Measurements from ENCODE around the gene DCAF7. TPM values are rescaled to one million over a fixed set of nuclear protein-coding genes. Genes with fewer than 3 reads are reported as not detected.

DCAF7 gene
- total and polyA plus RNA-seq, 2 of the 4 experiments (the other 2 are of a cell fraction) = 40.9 to 52.8 TPM

GRCh38 chr17:63610854-63611253 lies 60.6 kb downstream of the DCAF7 start:
- no peaks in the 10 kb centered on the region for H4K20me1 ChIP-seq (ENCODE audit: insufficient read depth, low read length)
- H3K9me3 ChIP-seq (ENCODE audit: control insufficient read depth, insufficient read depth, low read length) = no peaks in the 10 kb centered on the region
- no peak overlapping the region for H3K4ac ChIP-seq (ENCODE audit: low read depth, low read length)
- H3K4me1 ChIP-seq (ENCODE audit: control insufficient read depth, insufficient read depth, low read length) = no peaks in the 10 kb centered on the region
- H3K23ac ChIP-seq (ENCODE audit: low read depth, low read length) = no peak overlapping the region
- no peak overlapping the region for H3K9ac ChIP-seq (ENCODE audit: low read depth, low read length)
- H2BK120ac ChIP-seq (ENCODE audit: low read depth, low read length) = no peak overlapping the region
- H3K27me3 ChIP-seq (ENCODE audit: control insufficient read depth, insufficient read depth, low read length) = no peaks in the 10 kb centered on the region
- no peak overlapping the region for H4K8ac ChIP-seq (ENCODE audit: low read depth in 2 of 2, low read length in 2 of 2)
- H3K9me1 ChIP-seq (ENCODE audit: insufficient read depth, low read length) = no peaks in the 10 kb centered on the region
- H3K14ac ChIP-seq (replicated peaks; ENCODE audit: low read depth, low read length) = no peak overlapping the region
- no peak overlapping the region for H3K4me2 ChIP-seq (ENCODE audit: low read depth, low read length)
- no peak overlapping the region for H3K18ac ChIP-seq (ENCODE audit: low read depth, low read length)
- H4K5ac ChIP-seq (ENCODE audit: low read depth, low read length) = no peak overlapping the region
- TF ChIP-seq MXI1 (IDR thresholded peaks at IDR 0.05; ENCODE audit: borderline replicate concordance, low read depth, low read length) (no peak), FOS (IDR thresholded peaks at IDR 0.05; ENCODE audit: low read depth, low read length) (no peak), NFE2L2 (IDR thresholded peaks at IDR 0.05; ENCODE audit: low read depth, low read length) (no peak), RCOR1 (IDR thresholded peaks at IDR 0.05; ENCODE audit: insufficient replicate concordance, low read length) (no peak), CEBPB (IDR thresholded peaks at IDR 0.05; ENCODE audit: low read depth, low read length) (no peak), BHLHE40 (IDR thresholded peaks at IDR 0.05; ENCODE audit: low read depth, low read length) (no peak), RAD21 (IDR thresholded peaks at IDR 0.05; ENCODE audit: low read length) (no peak), SMC3 (IDR thresholded peaks at IDR 0.05; ENCODE audit: low read depth, low read length) (no peak), CTCF (conservative IDR thresholded peaks at IDR 0.05; ENCODE audit: low read depth, low read length) (no peak), POLR2A (IDR thresholded peaks at IDR 0.05; ENCODE audit: low read depth, low read length) (no peak), MAZ (IDR thresholded peaks at IDR 0.05; ENCODE audit: borderline replicate concordance, low read depth, low read length) (no peak), MAFK (IDR thresholded peaks at IDR 0.05; ENCODE audit: low read depth, low read length) (no peak), CHD1 (IDR thresholded peaks at IDR 0.05; ENCODE audit: low read depth, low read length) (no peak), RFX5 (IDR thresholded peaks at IDR 0.05; ENCODE audit: low read depth, low read length) (no peak)
- TF ChIP-seq, protein P1, sequence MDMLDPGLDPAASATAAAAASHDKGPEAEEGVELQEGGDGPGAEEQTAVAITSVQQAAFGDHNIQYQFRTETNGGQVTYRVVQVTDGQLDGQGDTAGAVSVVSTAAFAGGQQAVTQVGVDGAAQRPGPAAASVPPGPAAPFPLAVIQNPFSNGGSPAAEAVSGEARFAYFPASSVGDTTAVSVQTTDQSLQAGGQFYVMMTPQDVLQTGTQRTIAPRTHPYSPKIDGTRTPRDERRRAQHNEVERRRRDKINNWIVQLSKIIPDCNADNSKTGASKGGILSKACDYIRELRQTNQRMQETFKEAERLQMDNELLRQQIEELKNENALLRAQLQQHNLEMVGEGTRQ (IDR thresholded peaks at IDR 0.05; ENCODE audit: low read depth, low read length) = no peak
- TF ChIP-seq, protein P2, sequence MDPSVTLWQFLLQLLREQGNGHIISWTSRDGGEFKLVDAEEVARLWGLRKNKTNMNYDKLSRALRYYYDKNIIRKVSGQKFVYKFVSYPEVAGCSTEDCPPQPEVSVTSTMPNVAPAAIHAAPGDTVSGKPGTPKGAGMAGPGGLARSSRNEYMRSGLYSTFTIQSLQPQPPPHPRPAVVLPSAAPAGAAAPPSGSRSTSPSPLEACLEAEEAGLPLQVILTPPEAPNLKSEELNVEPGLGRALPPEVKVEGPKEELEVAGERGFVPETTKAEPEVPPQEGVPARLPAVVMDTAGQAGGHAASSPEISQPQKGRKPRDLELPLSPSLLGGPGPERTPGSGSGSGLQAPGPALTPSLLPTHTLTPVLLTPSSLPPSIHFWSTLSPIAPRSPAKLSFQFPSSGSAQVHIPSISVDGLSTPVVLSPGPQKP (IDR thresholded peaks at IDR 0.05; ENCODE audit: borderline replicate concordance, low read depth, low read length) = no peak
- in situ Hi-C loops (cut with MboI; ENCODE audit: low sequenced_read_pairs) = loop anchor here (5.0 kb wide), 1 partner anchor 189 kb away; no protein-coding TSS in a partner anchor
- ChIA-PET CTCF (interaction anchor here (0.8 to 2.9 kb wide), 3 partner anchors 177 to 185 kb away, joined by 3 to 22 read pairs (median 3); no protein-coding TSS in a partner anchor), POLR2A (ENCODE audit: unreplicated experiment) (no interaction called here)
- H2AK5ac ChIP-seq (ENCODE audit: low read depth, low read length) = no peak overlapping the region
- H2BK15ac ChIP-seq (ENCODE audit: low read depth, low read length) = no peak overlapping the region
- no peak overlapping the region for H3K4me3 ChIP-seq (ENCODE audit: insufficient read depth, low read depth, low read length)
- BruUV-seq (replicated peaks) = no TSS peak
- H3K36me3 ChIP-seq (ENCODE audit: control insufficient read depth, insufficient read depth, low read length) = peaks cover 27% of the 10 kb centered on the region
- DNase-seq (no peak), ATAC-seq (ENCODE audit: low read depth) (no peak)
- no peaks in the 10 kb centered on the region for H3K79me1 ChIP-seq (ENCODE audit: low read depth in 1 of 2, low read length in 2 of 2)
- H2AFZ ChIP-seq (replicated peaks; ENCODE audit: low read length, poor library complexity) = no peak overlapping the region
- intact Hi-C loops (cut with micrococcal nuclease) = no loop called here
- H3K27ac ChIP-seq (ENCODE audit: insufficient read depth, low read length) = no peak overlapping the region
- no peak overlapping the region for H2BK20ac ChIP-seq (ENCODE audit: low read depth, low read length)
- H2BK5ac ChIP-seq (ENCODE audit: low read depth, low read length, poor library complexity, severe bottlenecking) = no peak overlapping the region
- dilution Hi-C loops (cut with HindIII; ENCODE audit: low sequenced_read_pairs, unreplicated experiment) = no loop called here
- no peak overlapping the region for H4K91ac ChIP-seq (ENCODE audit: insufficient read depth, low read depth, low read length)
- WGBS, 2 experiments (ENCODE audit: extremely low coverage in 2 of 2, insufficient read length in 1 of 2) = 100% methylated on average over 8 of the region's 10 CpGs; no CpG with 5 or more reads in 1 of the 2 experiments
- no peak overlapping the region for H2AK9ac ChIP-seq (replicated peaks; ENCODE audit: low read depth, low read length, poor library complexity)
- no peak overlapping the region for H3K56ac ChIP-seq (ENCODE audit: extremely low read depth, insufficient read depth, low read length)

All from IMR-90 (cell line).